Activated gamma-delta T cell (primary cell): ENCODE measurements around the gene LYPD4.

Source experiments
- DNase-seq: peaks from one replicate; lab custom pipeline; 2025; lab: John Stamatoyannopoulos, UW

The LYPD4 gene

DNA sequence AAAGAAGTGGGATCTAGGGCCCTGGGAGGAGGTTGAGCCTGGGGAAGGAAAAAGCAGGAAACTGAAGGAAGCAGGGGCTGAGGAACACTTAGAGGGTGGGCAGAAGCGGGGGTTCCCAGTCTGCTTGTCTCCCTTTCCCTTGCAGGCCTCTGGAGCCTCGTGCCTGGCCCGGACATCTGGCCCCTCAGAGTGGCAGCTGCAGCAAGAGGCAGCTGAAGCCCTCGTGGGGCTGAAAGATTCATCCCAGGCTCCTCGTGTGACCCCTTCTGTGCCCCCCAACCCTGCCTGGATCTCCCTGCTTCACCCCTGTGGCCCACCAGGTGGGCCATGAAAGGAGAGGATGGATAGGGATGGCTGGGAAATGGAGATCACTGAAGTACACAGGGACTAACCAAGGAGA is 5.9 kb upstream of the LYPD4 start:
- no peak for DNase-seq

DNA sequence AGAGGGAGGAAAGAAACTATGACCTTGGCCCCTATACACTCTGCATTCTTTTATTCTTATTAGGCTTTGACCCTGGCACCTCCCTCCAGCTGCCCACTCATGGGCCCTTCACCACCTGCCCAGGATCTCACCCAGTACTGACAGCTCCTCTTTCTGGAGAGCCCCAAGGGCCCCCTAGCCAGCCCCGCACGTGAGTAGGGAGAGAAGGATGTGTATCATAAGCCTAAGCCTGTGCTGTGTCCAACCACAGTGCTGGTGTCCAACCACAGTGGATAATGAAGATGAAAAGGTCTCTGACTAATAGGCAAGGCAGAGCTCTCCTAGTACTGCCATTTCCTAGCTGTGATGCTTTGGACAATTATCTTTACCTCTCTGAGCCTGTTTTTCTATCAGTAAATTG is 4.6 kb upstream of the LYPD4 start:
- no peak for DNase-seq

DNA sequence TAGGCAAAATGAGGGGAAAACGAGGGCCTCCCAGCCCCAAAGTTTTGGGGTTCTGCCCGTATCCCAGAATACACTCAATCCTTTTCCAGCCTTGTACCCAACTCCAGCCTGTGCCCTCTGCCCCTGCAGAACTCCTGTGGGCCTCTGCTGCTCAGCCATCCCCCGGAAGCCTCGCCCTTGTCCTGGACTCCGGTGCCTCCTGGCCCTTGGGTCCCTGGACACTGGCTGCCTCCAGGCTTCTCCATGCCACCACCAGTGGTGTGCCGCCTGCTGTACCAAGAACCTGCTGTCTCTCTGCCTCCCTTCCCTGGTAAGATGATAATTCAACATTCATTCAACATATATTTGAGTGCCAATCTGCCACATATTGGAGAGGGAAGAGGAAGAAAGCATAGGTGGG is 4.2 kb upstream of the LYPD4 start:
- no peak for DNase-seq

DNA sequence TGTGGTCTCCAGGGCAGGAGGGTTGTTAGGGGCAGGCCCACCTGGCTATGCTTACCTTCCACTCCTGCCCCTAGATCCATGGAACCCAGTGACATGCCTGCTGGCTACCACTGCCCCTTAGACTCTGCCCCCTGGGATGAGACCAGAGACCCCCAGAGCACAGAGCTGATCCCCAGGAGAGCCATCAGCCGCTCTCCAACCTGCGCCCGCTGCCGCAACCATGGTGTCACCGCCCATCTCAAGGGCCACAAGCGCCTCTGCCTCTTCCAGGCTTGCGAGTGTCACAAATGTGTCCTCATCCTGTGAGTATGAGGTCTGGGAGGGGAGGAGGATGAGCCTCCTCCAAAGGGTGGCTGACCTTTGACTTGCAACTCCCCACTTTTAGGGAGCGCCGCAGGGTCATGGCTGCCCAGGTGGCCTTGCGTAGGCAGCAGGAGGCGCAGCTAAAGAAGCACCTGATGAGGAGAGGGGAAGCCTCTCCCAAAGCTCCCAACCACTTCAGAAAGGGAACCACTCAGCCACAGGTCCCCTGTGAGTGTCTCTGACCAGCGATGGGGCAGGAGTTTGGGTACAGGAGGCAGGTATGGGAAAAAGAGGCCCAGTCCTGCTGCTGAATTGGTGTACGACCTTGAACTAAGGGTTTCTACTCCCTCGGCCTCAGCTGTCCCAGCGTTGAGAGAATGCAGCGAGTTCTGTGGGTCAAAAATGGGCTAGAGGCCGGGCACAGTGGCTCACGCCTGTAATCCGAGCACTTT is 3.0 kb upstream of the LYPD4 start:
- no peak for DNase-seq

DNA sequence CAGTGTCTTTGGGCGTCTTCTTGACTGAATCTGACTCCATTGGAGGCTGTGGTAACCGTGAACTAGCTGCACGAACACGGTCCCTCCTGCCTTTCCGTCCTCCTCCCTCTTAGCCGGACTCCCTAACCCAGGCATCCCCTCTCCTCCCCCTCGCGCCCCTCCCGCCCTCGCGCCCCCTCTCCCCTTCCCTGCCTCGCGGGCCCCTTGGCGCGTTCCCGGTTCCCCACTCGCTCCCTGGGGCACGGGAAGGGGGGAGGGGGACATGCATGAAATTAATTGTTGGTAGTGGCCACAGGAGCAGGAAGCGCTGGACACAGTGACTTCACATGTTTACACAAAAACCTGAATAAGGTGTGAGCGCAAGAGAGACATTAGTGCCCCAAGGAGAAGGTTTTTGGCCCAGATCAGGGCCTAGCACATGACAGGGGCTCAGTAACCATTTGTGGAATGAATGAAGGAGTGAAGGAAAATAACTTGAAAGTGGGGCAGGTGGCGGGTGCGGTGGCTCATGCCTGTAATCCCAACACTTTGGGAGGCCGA is 638 bp upstream of the LYPD4 start:
- no peak for DNase-seq

DNA sequence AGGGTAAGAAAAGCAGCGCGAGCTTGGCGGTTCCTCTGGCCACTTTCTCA is 343 bp upstream of the LYPD4 start, which contains the start of gene DMRTC2:
DMRTC2 (plus strand) TSS at position 42 of the 50 bp plus-strand sequence. CDS start 2,387 bp downstream, outside the sequence.
- no peak for DNase-seq

DNA sequence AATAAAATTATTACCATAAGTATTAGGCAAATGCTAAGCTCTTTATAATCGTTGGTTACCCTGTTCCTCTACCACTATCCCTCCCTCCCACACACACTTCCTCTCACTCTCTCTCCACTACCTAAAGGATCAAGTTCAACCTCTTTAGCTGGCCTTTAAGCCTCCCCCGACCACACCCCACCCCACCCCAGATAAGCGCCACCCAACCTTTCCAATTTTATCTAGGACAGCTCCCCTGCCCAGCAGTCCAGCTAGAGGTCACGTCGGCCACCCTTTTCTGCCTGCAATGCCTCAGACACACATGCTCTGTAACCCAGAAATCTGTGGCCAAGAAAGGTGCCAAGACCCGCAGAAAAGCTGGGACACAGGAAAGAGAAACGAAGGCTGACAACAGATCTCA is 1.1 kb downstream of the LYPD4 start:
- no peak for DNase-seq

DNA sequence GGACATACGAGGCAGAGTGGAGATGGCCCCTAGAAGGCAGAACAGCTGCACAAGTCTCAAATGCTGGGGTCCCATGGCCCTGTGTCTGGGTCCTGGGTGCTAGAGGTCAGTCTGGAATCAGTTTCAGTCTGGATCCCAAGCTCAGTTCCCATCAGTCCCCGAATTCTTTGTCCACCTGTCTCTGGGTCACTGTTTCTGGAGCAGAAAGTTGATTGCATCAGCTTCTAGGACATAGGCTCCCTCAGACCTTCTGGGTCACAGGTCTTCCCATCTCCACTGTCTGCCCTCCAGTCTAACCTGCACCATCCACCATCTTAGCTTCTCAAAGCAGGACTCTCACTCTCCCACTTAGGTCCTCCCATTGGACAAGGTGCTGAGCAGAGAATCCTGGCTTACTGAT is 5.3 kb downstream of the LYPD4 start:
- DNase-seq: no peak

DNA sequence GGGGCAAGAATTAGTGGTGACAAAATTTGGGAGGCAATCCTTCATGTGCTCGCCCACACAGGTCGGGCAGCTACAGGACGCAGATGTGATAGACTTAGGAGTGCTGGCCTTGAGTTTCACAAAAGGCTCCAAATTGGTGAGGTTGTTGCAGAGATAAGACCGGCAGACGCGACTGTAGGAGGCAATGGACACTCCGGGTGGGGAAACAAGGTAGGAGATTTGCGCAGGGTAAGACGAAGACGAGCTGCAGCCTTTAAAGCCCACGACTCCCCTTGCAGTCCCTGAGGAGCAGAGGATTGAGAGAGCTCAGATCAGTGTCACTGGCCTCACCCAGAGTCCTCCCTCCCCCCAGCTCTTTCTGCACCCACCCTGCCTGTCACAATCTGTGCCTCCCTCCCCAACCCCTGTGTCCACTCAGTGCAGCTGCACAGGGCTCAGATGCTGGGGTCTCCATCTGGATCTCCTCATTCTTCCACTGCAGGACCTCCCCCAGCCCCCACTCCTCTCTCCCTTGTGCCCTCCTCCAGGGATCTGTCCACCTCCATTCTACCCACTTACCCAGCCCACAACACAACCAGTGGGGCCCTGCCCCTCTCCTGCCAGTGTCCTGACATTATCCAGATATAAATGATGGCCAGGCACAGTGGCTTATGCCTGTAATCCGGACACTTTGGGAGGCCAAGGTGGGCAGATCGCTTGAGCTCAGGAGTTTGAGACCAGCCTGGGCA is 6.3 kb downstream of the LYPD4 start:
- DNase-seq: no peak

DNA sequence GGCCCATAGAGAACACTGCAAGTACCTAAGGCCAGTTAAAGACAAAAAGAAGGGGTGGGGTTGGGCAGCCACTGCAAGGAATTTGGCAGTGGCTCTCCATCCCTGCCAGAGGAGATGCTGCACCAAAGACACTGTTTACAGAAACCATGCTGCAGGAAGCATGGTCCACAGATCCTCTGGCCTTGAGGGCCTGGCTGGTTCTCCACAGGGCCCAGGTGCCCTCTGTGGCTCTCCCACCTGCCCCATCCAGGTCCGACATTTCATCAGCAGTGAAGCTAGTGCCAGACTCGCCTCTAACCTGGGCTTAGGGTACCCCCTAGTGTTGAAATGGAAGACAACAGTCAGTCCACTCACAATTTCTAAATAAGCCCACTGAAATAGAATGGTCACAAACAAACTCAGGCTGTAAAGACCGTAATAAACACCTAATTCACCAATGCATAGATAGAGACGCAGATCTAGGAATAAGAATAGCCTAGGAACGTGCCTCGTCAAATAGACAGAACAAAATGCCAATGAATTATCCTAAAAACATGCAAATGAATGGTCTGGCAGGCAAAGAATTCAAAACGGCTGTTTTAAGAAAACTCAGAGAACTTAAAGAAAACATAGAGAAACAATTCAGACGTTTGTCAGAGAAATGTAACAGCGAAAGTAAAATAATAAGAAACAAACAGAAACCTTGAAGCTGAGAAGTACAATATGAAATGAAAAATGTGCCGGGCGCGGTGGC is 23.3 kb downstream of the LYPD4 start:
- no peak for DNase-seq

DNA sequence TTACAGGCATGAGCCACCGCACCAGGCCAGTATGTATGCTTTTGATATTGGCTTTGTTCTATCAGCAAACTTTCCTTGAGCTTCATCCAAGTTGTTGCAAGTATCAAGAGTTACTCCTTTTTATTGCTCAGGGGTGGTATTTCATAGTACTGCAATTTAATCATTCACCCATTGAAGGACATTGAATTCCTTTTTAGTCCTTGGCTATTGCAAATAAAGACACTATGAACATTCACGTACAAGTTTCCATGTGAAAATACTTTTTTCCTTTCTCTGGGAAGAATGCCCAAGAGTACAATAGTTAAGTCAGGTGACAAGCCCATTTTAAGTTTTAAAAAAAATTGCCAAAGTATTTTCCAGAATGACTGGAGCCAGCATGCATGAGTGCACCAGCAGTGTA is 27.7 kb downstream of the LYPD4 start:
- DNase-seq: no peak

DNA sequence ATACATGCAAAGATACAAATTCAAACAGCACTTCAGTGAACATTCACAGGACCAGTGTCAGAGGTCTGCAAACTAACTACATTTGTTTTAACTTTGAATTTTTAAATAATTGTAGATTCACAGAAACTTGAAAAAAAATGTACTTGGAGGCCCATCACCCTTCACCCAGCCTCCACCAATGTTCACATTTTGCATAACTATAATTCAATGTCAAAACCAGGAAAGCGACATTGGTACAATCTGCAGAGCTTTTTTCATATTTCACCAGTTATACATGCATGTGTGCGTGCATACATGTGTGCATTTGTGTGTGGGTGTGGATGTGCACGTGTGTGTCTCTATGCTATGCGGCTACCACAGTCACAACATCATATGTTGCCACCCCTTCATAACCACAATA is 29.2 kb downstream of the LYPD4 start:
- DNase-seq: no peak

DNA sequence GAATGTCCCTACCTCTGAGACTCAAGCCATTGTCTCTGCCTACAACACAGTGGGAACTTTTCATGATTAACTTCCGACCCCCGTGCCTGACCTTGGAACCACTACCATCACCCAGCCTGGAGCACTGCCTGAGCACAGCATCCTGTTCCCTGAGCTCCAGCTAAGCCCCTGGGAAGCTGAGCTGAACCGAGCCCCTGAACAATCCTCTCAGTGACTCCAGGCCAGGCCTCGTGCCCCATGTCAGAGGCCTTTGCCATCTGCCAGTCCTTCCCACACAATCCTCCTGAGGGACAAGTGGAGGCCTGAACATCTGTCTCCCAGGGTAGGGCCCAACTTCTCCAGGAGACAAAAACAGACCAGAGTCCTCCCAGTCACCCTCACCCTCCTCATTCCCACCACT is 30.6 kb downstream of the LYPD4 start:
- no peak for DNase-seq

DNA sequence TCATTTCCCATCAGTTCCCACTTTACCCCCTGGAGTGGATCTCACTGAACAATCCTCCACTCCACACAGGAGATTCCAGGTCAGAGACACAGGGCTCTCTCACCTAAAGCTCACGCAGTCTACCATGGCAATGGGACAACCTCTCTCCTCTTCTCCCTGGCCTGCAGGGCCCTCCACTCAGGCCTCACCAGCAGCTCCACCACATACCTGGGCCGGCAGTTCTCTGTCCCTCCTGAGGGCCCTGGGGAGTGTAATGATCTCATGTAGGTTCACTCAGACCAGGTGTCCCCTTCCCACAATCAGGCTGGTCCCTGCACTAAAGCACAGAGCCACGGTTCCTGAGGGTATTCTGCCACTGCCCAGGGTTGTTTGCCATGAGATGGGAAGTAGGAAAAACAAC is 32.5 kb downstream of the LYPD4 start:
- DNase-seq: no peak

DNA sequence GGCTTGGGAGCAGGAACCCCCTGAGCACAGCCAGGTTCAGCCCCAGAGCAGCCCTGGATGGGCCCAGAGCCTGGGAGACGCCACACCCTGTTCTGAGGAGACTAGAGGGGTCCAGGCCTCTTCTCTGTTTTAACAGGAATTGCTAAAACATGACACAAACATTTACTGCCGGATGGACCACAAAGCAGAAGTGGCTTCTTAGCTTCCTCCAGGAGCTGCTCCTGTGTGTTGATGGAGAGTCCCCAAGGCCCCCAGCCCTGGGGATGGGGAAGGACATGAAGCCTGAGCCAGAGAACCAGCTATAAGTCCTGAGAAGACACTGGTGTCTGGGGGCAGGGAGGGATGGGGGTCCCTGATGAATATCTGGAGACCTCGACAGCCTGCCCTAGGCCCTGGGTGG is 33.4 kb downstream of the LYPD4 start:
- no peak for DNase-seq

DNA sequence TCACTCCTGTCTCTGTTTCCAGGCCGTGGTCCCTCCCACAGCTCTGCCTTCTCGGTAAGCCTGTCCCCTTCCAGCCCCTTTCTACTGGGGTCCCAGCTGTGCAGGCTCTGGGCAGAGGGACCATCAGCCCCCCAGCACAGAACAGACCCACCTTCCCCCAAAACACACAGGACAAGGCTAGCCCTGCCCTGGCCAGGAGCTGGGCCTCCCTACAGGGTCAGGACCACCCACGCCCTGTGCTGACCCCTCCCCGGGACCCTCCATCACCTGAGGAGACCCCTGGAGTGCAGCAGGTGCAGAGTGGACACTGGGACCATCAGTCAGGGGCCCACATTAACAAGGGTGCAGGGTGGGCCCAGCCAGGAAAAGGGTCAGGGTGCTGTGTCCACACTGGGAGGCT is 34.2 kb downstream of the LYPD4 start:
- DNase-seq: no peak

DNA sequence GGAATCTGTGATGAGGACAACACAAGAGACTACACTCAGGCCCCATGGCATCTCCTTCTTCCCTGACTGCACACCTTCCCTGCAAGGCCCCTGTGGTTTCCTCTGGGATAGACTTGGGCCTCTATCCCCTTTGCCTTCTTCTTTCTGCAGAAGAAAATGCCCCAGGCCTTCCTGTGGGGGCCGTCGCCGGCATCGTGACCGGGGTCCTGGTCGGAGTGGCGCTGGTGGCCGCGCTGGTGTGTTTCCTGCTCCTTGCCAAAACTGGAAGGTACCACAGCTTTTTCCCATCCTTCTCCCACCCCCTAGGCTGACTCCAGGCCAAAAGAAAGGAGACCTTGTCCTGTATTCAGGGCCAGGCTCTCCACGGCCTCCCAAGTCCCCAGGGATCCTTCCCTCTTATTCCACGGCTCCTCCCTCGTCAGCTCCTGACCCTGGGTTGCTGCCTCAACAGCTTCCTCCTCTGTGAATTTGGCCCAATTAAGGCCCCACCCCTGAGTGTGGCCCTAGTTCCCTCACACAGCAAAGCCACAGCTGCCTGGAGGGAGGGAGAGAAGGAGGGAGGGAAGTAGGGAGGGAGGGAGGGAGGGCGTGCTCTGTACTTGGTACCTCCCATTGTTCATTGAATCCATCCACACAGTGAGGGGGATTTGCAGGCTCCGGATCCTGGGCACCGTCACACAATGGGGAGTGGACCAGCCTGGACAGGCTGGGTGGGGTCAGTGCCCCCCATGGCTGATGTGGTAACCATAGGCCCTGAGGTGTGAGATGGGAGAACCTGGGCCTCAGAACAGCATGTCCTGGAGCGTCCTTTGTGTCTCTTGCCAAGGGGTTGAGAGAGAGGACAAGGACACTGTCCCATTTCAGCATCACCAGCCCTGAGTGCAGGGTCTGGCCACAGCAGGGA is 35.6 kb downstream of the LYPD4 start:
- DNase-seq: no peak

DNA sequence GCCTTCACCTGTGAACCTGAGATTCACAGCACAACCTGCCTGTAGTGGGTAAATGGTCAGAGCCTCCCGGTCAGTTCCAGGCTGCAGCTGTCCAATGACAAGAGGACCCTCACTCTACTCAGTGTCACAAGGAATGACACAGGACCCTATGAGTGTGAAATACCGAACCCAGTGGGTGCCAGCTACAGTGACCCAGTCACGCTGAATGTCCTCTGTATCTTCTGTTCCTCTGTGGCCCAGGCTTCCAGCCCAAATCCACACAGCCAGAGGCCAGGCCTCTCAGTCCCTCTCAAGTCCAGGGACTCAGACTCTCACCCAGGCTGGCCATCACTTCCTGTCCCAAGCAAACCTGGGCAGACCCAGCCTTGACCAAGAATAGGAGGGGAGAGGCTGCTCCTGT is 37.3 kb downstream of the LYPD4 start:
- DNase-seq: no peak

DNA sequence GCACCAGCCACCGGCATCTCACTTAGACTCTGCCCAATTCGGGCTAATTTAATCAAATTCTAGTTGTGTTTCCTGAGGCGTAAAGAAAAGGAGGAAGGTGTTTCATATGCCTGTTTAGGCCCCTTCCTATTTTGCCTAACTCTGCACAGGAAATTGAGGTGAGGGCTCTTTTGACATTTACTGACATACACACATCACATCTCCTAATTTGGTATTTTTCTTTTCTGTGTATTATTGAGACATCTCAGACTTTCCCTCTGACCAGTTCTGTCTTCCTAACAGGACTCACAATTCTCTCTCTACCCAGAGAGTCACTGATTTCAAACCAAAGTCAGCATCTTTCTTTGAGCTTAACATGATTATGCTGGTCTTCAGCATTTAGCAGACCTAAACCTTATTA is 40.1 kb downstream of the LYPD4 start:
- no peak for DNase-seq

DNA sequence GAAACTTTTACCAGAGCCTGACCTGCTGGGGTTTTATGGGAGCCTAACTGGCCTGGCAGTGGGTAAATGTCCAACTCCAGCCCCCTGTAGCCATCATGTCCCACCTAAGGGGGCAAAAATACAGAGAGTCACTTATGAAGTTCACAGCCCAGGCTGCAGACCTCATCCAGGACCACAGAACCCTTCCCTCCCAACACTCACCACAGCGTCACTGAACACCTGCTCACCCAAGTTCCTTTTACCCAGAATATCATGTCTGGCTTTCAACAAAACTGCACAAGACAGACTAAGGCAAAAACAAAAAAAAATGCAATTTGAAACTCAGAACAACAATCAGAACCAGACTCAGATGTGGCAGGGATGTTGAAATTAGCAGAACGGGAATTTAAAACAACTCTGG is 41.7 kb downstream of the LYPD4 start:
- DNase-seq: no peak

DNA sequence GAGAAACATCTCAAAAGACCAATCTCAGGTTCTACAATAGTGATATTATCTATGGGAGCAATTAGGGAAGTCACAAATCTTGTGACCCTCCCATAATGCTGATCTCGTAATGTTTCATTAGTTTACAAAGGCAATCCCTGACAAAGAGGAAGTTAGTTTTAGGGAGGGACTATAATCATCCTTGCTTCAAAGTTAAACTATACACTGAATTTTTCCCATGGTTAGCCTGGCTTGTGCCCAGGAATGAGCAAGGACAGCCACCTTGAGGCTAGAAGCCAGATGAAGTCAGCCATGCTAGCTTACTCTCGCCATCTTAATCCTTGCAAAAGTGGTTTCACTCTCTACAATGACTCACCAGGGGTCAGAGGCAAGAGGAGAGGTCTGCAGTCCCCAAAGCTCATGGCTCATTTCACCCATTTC is 42.7 kb downstream of the LYPD4 start:
- DNase-seq: no peak

DNA sequence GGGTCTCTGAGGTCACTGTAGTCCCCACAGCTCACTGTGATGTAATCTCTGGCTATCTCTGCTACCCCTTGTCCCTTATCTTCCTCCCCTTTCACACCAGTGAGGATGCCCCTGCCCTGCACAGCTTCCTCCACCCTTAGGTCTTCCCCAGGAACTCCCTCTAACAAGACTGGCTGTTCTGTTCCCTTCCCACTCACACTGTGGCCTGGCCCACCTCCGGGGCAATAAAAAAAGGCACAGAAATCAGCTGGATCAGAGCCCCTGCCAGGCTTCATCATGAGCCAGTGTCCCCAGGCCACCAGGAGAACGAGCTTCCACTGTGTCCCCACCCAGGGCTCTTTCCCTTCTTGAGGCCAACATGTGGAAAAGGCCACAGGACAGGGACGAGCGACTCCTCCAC is 43.5 kb downstream of the LYPD4 start:
- DNase-seq: no peak
